ENCODE measurements around the gene AOX1.

DNA sequence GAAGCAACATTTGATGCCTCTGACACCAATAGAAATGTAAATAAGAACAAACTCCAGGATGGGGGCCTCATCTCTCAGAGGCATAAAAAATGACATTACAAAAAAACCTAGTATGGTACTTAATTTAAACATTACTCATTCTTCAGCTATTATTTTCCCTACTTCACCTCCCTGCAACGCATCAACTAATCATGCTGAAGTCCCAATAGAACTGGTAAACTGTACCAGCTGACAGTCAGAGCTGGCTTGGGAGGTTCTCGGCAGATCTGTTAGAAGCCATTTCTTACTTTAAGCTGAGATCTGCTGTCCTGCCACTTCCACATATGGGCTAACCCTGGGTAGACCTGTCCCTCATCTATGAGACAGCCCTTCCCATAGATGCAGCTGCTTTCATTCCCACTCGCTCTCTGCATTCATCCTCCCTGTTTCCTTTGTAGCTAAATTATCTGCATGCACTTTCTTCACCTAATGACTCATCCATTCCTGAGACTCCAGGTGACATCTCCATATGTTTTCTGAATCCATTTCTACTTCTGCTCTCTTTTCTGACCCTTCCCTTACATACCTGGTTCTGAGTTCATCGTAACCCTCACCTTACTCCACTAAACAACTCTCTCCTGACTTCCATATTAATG is 108.1 kb downstream of the AOX1 start:
- TF ChIP-seq, protein P1, sequence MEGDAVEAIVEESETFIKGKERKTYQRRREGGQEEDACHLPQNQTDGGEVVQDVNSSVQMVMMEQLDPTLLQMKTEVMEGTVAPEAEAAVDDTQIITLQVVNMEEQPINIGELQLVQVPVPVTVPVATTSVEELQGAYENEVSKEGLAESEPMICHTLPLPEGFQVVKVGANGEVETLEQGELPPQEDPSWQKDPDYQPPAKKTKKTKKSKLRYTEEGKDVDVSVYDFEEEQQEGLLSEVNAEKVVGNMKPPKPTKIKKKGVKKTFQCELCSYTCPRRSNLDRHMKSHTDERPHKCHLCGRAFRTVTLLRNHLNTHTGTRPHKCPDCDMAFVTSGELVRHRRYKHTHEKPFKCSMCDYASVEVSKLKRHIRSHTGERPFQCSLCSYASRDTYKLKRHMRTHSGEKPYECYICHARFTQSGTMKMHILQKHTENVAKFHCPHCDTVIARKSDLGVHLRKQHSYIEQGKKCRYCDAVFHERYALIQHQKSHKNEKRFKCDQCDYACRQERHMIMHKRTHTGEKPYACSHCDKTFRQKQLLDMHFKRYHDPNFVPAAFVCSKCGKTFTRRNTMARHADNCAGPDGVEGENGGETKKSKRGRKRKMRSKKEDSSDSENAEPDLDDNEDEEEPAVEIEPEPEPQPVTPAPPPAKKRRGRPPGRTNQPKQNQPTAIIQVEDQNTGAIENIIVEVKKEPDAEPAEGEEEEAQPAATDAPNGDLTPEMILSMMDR (conservative IDR thresholded peaks at IDR 0.05; ENCODE audit: low read length) = no peak
- no peak for TF ChIP-seq EZH2phosphoT487 (IDR thresholded peaks at IDR 0.05; ENCODE audit: borderline replicate concordance)

All from Loucy (cell line).